GM10248 (cell line): Measurements from ENCODE around the gene SLC35F3.

Experiments used
- CTCF ChIA-PET: fragments of 300-600 bp; sonication (Branson Sonifier 250); formaldehyde crosslinking; extraction: SDS; loops from one replicate; lab custom pipeline; 2021; ENCODE audit warnings: antibody characterized with exemption; lab: Yijun Ruan, JAX
- POLR2A ChIA-PET: fragments of 350-650 bp; sonication (Branson Sonifier 250); formaldehyde crosslinking; extraction: SDS; loops from one replicate; lab custom pipeline; 2020; ENCODE audit warnings: antibody characterized with exemption; lab: Yijun Ruan, JAX
- DNase-seq: peaks from one replicate; pipeline ENCODE4 v3.0.0; 2012; ENCODE audit errors: extremely low spot score
- CTCF ChIP-seq: IDR thresholded peaks from 2 replicates; pipeline ENCODE4 v1.5.1; 2012; ENCODE audit warnings: mild to moderate bottlenecking, low read depth; ENCODE audit errors: extremely low read depth, missing control alignments, control extremely low read depth

The SLC35F3 gene

GRCh38 chr1:234217316-234217840 lies 312.9 kb downstream of the SLC35F3 start:
- ChIA-PET CTCF (interaction anchor here (1.7 to 2.5 kb wide), 3 partner anchors 9 to 93 kb away, joined by 4 to 12 read pairs (median 8); no protein-coding TSS in a partner anchor), POLR2A (no interaction called here)
- no peak for TF ChIP-seq CTCF
- DNase-seq = no peak

- no peak for DNase-seq
- TF ChIP-seq CTCF = no peak
- ChIA-PET CTCF (interaction anchor here (1.4 to 2.3 kb wide), 3 partner anchors 8 to 92 kb away, joined by 4 to 8 read pairs (median 4); no protein-coding TSS in a partner anchor), POLR2A (no interaction called here)
Observed at GRCh38 chr1:234218078-234218477, 313.6 kb downstream of the SLC35F3 start.

GRCh38 chr1:234219711-234220110 lies 315.2 kb downstream of the SLC35F3 start:
- ChIA-PET POLR2A (interaction anchor here (0.5 kb wide), 1 partner anchor 764 kb away, joined by 4 read pairs; no protein-coding TSS in a partner anchor), CTCF (interaction anchor here (0.9 to 2.4 kb wide), 2 partner anchors 11 to 31 kb away, joined by 3 to 7 read pairs; no protein-coding TSS in a partner anchor)
- no peak for DNase-seq
- TF ChIP-seq CTCF = no peak

- TF ChIP-seq CTCF = no peak
- ChIA-PET POLR2A (no interaction called here), CTCF (interaction anchor here (1.0 to 2.4 kb wide), 5 partner anchors 9 to 88 kb away, joined by 4 to 8 read pairs (median 6); no protein-coding TSS in a partner anchor)
- DNase-seq = no peak
Observed at GRCh38 chr1:234221601-234222000, 317.1 kb downstream of the SLC35F3 start.

GRCh38 chr1:234222561-234223280 lies 318.2 kb downstream of the SLC35F3 start:
- TF ChIP-seq CTCF = no peak
- POLR2A ChIA-PET = no interaction called here
- no peak for DNase-seq
- CTCF ChIA-PET = interaction anchor here (1.2 to 1.8 kb wide), 4 partner anchors 10 to 87 kb away, joined by 4 to 8 read pairs (median 6); no protein-coding TSS in a partner anchor

- no peak for TF ChIP-seq CTCF
- CTCF ChIA-PET = interaction anchor here (1.1 to 3.5 kb wide), 2 partner anchors 8 to 14 kb away, joined by 4 to 18 read pairs; no protein-coding TSS in a partner anchor
- DNase-seq = no peak
- POLR2A ChIA-PET = no interaction called here
Observed at GRCh38 chr1:234226113-234226818, 321.8 kb downstream of the SLC35F3 start.
